Breast epithelium (tissue), 4 donors: ENCODE data around the gene CTRB1. TPM values are rescaled to one million over a fixed set of nuclear protein-coding genes. Genes with fewer than 3 reads are reported as not detected.
"Not testable (repeated sequence)": the region's sequence is repeated elsewhere in the genome, so short reads cannot be mapped to it uniquely, and the experiment has no call there.

Source experiments
- DNase-seq, 2 donors: peaks; one replicate each; pipeline ENCODE4 v3.0.0-alpha.2; 2019; ENCODE audit warnings: low spot score in 2 of 2
- H3K27ac ChIP-seq, 2 donors: fragments of 200-600 bp; sonication (generic) in 1 of 2; one replicate each; pipeline ENCODE4 v1.5.1; 2016 to 2019; ENCODE audit warnings: mild to moderate bottlenecking in 1 of 2
- H3K27me3 ChIP-seq, 2 donors: fragments of 200-600 bp; sonication (generic) in 1 of 2; one replicate each; pipeline versions ENCODE4 v1.5.1 to v1.6.0; 2017 to 2019; ENCODE audit warnings: control low read depth in 1 of 2, mild to moderate bottlenecking in 1 of 2
- H3K36me3 ChIP-seq: fragments of 200-600 bp; one replicate; pipeline ENCODE4 v1.5.1; 2019
- H3K4me1 ChIP-seq, 2 donors: fragments of 200-600 bp; sonication (generic); one replicate each; pipeline ENCODE4 v1.5.1; 2016 to 2019; ENCODE audit warnings: control low read depth in 1 of 2
- H3K4me3 ChIP-seq, 3 donors: fragments of 200-600 bp; sonication (generic); 1 replicate in 2 of 3; 2 replicates in 1 of 3; pipeline ENCODE4 v1.5.1; 2016 to 2019; ENCODE audit warnings: mild to moderate bottlenecking in 3 of 3, moderate library complexity in 2 of 3
- H3K9me3 ChIP-seq, 2 donors: fragments of 200-600 bp; sonication (generic) in 1 of 2; one replicate each; pipeline ENCODE4 v1.5.1; 2016 to 2019; ENCODE audit warnings: control low read depth in 1 of 2
- CTCF ChIP-seq, 3 donors: fragments of 450-650 bp; IDR thresholded peaks; one replicate each; pipeline ENCODE4 v1.5.1; 2016 to 2017; ENCODE audit warnings: antibody characterized with exemption in 3 of 3, mild to moderate bottlenecking in 3 of 3, moderate library complexity in 3 of 3
- POLR2A ChIP-seq: fragments of 450-650 bp; IDR thresholded peaks from one replicate; pipeline ENCODE4 v1.6.1; 2016; ENCODE audit warnings: antibody characterized with exemption, mild to moderate bottlenecking, moderate library complexity
- POLR2AphosphoS5 ChIP-seq, 3 donors: sonication (generic); formaldehyde crosslinking; IDR thresholded peaks; one replicate each; pipeline ENCODE4 v1.6.1; 2017; ENCODE audit warnings: antibody characterized with exemption in 3 of 3
- intact Hi-C: fragments of 100-400 bp; cut with DNase I; formaldehyde crosslinking; loops from one replicate; pipeline ENCODE4 v1.15.1; 2023; ENCODE audit warnings: low total_unique reads
- total RNA-seq, 3 donors: library from RNA; depleted of rRNA; stranded (reverse); fragments of >200 nt; gene quantifications; one replicate each; pipeline ENCODE4 v1.1.0, GENCODE V29; 2016

CTRB1 gene
- total RNA-seq, 3 donors from 2014 or later, result not detected

GRCh38 chr16:75239542-75240122 is 20.8 kb downstream of the CTRB1 start:
- Histone ChIP-seq H3K36me3 (peaks cover 7% of the 10 kb centered on the region), H3K27me3 (no peaks in the 10 kb centered on the region), H3K4me1 (peaks cover 25 to 30% of the 10 kb centered on the region in 2 donors), H3K9me3 (no peaks in the 10 kb centered on the region), H3K27ac (peak overlapping the region; percentile 76 to 82), H3K4me3 (no peak overlapping the region)
- intact Hi-C loops, result no loop called here
- DNase-seq, result no peak
- TF ChIP-seq CTCF (IDR thresholded peaks at IDR 0.05) (no peak), POLR2AphosphoS5 (IDR thresholded peaks at IDR 0.05) (no peak), POLR2A (no peak)

GRCh38 chr16:75240633-75241032 is 21.8 kb downstream of the CTRB1 start:
- H3K4me1 ChIP-seq, result peaks cover 25 to 39% of the 10 kb centered on the region in 2 donors
- intact Hi-C loops, H3K36me3 ChIP-seq, H3K9me3 ChIP-seq, H3K27me3 ChIP-seq, H3K4me3 ChIP-seq, DNase-seq: not testable (repeated sequence)
- peak overlapping the region in 1 of 2 donors; percentile 76 for H3K27ac ChIP-seq

- intact Hi-C loops, result no loop called here
- peaks cover 25 to 44% of the 10 kb centered on the region in 2 donors for H3K4me1 ChIP-seq
- no peak for TF ChIP-seq POLR2A
- TF ChIP-seq POLR2AphosphoS5 (IDR thresholded peaks at IDR 0.05), result no peak
- TF ChIP-seq CTCF (IDR thresholded peaks at IDR 0.05), result no peak
- no peak overlapping the region for H3K27ac ChIP-seq
- no peaks in the 10 kb centered on the region for H3K9me3 ChIP-seq
- DNase-seq, result no peak
- H3K27me3 ChIP-seq, result no peaks in the 10 kb centered on the region
- H3K4me3 ChIP-seq, result no peak overlapping the region
- no peaks in the 10 kb centered on the region for H3K36me3 ChIP-seq
Observed at GRCh38 chr16:75241412-75241811, 22.6 kb downstream of the CTRB1 start.

- H3K4me1 ChIP-seq, result peaks cover 25 to 47% of the 10 kb centered on the region in 2 donors
- no peak overlapping the region for H3K27ac ChIP-seq
- intact Hi-C loops, result no loop called here
- H3K36me3 ChIP-seq, result no peaks in the 10 kb centered on the region
- TF ChIP-seq POLR2AphosphoS5 (IDR thresholded peaks at IDR 0.05) (no peak), POLR2A (no peak), CTCF (IDR thresholded peaks at IDR 0.05) (no peak)
- no peaks in the 10 kb centered on the region for H3K27me3 ChIP-seq
- no peak for DNase-seq
- H3K4me3 ChIP-seq, result no peak overlapping the region
- no peaks in the 10 kb centered on the region for H3K9me3 ChIP-seq
Observed at GRCh38 chr16:75241955-75242354, 23.2 kb downstream of the CTRB1 start.

- Histone ChIP-seq H3K4me1 (peaks cover 25 to 47% of the 10 kb centered on the region in 2 donors), H3K27ac (peak overlapping the region in 1 of 2 donors; percentile 14)
- H3K4me3 ChIP-seq, DNase-seq, intact Hi-C loops, H3K27me3 ChIP-seq, H3K9me3 ChIP-seq, H3K36me3 ChIP-seq: not testable (repeated sequence)
Observed at GRCh38 chr16:75242436-75243078, 23.8 kb downstream of the CTRB1 start.

GRCh38 chr16:75243667-75244224 is 25.0 kb downstream of the CTRB1 start:
- H3K36me3 ChIP-seq, result no peaks in the 10 kb centered on the region
- TF ChIP-seq CTCF (IDR thresholded peaks at IDR 0.05), result no peak
- TF ChIP-seq POLR2AphosphoS5 (IDR thresholded peaks at IDR 0.05), result no peak
- no peak for TF ChIP-seq POLR2A
- intact Hi-C loops, result no loop called here
- no peaks in the 10 kb centered on the region for H3K9me3 ChIP-seq
- H3K27me3 ChIP-seq, result no peaks in the 10 kb centered on the region
- H3K27ac ChIP-seq, result peak overlapping the region; percentile 95 to 98
- H3K4me1 ChIP-seq, result peaks cover 22 to 47% of the 10 kb centered on the region in 2 donors
- peak overlapping the region in 1 of 3 donors; percentile 25 for H3K4me3 ChIP-seq
- no peak for DNase-seq
